HUES64 (cell line): ENCODE measurements around the gene DNAJC25.

Experiments
- H3K27ac ChIP-seq: 2 replicates; pipeline ENCODE4 v1.7.0; 2013; ENCODE audit warnings: low read depth, low read length, inconsistent platforms
- H3K27me3 ChIP-seq: 2 replicates; pipeline ENCODE4 v1.6.1; 2013; ENCODE audit warnings: mild to moderate bottlenecking, low read length; ENCODE audit not compliant: insufficient read depth
- H3K36me3 ChIP-seq: 2 replicates; pipeline ENCODE4 v1.6.1; 2013; ENCODE audit warnings: mild to moderate bottlenecking, low read length; ENCODE audit not compliant: insufficient read depth
- H3K4me1 ChIP-seq: 2 replicates; pipeline ENCODE4 v1.6.1; 2013; ENCODE audit warnings: mild to moderate bottlenecking, low read length, moderate library complexity; ENCODE audit not compliant: insufficient read depth
- H3K4me3 ChIP-seq: 2 replicates; pipeline ENCODE4 v1.5.1; 2013; ENCODE audit warnings: mild to moderate bottlenecking, low read length, moderate library complexity
- H3K9ac ChIP-seq: 2 replicates; pipeline ENCODE4 v1.6.1; 2013; ENCODE audit warnings: mild to moderate bottlenecking, low read depth, low read length
- H3K9me3 ChIP-seq: 2 replicates; pipeline ENCODE4 v1.6.1; 2013; ENCODE audit warnings: low read depth, low read length; ENCODE audit not compliant: insufficient read depth
- WGBS: fragments of 150-250, 120-280 bp; methylation state at CpG from one replicate; pipeline ENCODE4 v1.1.7; 2013; ENCODE audit warnings: missing lambda C conversion rate; 5-methylcytosine and 5-hydroxymethylcytosine counted together

DNAJC25 gene

DNA sequence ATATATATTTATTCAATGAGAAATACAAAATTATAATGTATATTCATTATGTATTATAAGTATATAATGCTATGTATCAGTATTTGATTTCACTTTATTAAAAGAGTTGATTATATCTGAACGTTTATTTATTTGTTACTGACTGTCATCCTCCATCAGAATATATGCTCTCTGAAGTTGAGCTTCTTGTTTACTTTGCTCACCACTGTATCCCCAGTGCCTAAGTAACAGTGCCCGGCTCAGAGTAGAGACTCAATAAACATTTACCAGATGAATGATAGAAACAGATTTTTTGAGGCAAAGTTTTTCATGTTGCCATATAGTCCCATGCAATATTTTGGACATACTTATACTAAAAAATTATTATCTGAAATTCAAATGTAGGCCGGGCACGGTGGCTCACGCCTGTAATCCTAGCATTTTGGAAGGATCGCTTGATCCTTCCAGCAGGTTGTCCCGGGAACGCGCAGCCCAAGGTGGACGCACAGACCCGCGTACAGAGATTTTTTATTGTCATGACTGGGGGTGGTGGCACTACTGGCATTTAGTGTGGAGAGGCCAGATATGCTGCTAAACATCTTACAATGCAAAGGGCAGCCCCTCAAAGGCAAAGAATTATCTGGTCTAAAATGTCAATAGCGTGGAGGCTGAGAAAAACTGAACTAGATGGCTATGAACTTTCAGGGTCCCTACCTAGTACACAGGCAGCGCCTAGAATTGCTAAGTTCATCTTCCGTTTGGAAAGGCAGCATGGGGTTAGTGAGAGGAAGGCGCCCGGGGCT lies 761 bp upstream of the DNAJC25 start:
- 19% methylated on average over 15 of the region's 17 CpGs for WGBS
- H3K9me3 ChIP-seq, result no peaks in the 10 kb centered on the region
- no peaks in the 10 kb centered on the region for H3K27me3 ChIP-seq
- peak overlapping the region; percentile 75 for H3K4me3 ChIP-seq
- H3K27ac ChIP-seq, result 0 out of 2 replicates have a peak overlapping the region, but pooled peaks have one; percentile 38
- peak overlapping the region; percentile 70 for H3K9ac ChIP-seq
- H3K4me1 ChIP-seq, result peaks cover 9% of the 10 kb centered on the region; the same call in 1 of the 2 replicates
- H3K36me3 ChIP-seq, result no peaks in the 10 kb centered on the region

DNA sequence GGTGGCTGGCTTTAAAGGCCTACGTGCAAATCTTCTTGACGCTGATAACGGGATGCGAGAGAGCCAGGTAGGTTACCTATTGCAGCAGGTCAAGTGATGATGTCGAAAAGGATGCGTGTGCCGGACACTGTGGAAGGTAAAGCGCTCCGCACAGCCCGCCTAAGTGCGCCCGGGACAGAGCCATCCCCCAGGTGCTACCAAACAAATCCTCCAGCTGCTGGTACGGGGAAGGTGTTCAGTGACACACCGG lies 245 bp upstream of the DNAJC25 start:
- H3K27ac ChIP-seq, result 0 out of 2 replicates have a peak overlapping the region, but pooled peaks have one; percentile 38
- WGBS, result under 1% methylated on average over 14 of the region's 14 CpGs

DNA sequence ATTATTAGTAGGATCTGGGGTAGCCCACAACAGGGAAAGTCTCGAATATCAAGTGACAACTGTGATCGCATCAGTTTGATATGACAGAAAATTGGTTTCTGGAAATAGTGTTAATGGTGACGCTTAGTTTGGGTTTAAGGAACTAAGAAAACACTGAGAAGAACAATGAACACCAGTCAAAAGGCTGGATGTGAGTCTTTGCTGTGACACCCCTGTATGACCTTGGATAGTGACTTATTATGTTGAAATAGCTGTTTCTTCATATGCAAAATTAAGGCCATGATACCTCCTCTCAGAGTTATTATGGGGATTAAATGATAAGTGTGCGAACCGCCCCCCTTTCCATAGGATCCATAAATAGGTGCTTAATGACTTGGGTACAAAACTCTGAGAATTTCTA lies 926 bp downstream of the DNAJC25 start:
- peaks cover 9% of the 10 kb centered on the region; the same call in 1 of the 2 replicates for H3K4me1 ChIP-seq
- no peaks in the 10 kb centered on the region for H3K9me3 ChIP-seq
- H3K4me3 ChIP-seq, result peak overlapping the region; percentile 75
- no peaks in the 10 kb centered on the region for H3K36me3 ChIP-seq
- no peaks in the 10 kb centered on the region for H3K27me3 ChIP-seq
- 56% methylated on average over 5 of the region's 5 CpGs for WGBS
- peak overlapping the region; percentile 94 for H3K9ac ChIP-seq
- H3K27ac ChIP-seq, result no peak overlapping the region; the same call in 1 of the 2 replicates

More for the DNA sequence above, 245 bp upstream of the DNAJC25 start:
- H3K27me3 ChIP-seq, result no peaks in the 10 kb centered on the region
- H3K36me3 ChIP-seq, result no peaks in the 10 kb centered on the region
- H3K4me1 ChIP-seq, result peaks cover 9% of the 10 kb centered on the region; the same call in 1 of the 2 replicates
- H3K4me3 ChIP-seq, result peak overlapping the region; percentile 75
- peak overlapping the region; percentile 70 for H3K9ac ChIP-seq
- no peaks in the 10 kb centered on the region for H3K9me3 ChIP-seq

DNA sequence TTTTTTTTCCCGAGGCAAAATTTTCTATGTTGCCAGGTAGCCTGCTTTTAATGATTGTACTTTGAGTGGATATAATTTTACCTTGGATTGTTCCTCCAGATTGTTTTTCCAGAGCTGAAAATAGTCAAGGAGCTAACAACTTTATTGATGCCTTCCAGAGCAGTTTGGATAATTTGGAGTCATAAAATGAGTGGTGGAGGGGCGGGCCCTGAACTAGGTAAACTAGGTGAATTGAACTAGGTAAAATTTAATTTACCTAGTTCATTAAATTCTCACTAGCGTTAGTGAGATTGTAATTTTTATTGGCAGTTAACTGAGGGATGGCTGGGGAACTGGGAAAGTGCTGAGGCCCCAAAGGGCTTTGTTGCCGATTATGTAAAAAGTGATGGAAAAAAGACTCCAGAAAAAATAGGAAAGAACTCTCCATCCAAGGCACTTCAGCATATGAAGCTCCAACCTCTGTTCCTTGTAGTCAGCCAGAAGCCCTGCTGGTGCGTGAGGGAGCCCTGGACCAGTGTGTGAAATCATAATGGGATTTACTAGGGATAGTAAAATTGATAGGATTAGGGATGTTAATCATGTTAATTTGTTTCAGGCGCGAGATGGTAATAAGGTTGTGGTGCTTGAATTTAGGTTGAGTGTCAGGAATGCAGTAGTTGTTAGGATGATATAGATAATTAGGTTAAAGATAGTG lies 1.7 kb downstream of the DNAJC25 start:
- Histone ChIP-seq H3K27me3 (no peaks in the 10 kb centered on the region), H3K4me3 (peak overlapping the region; percentile 75), H3K9me3 (no peaks in the 10 kb centered on the region), H3K27ac (no peak overlapping the region), H3K4me1 (peaks cover 9% of the 10 kb centered on the region; the same call in 1 of the 2 replicates), H3K36me3 (no peaks in the 10 kb centered on the region), H3K9ac (peak overlapping the region; percentile 2; the same call in 1 of the 2 replicates)
- WGBS, result 85% methylated on average over 7 of the region's 7 CpGs

DNA sequence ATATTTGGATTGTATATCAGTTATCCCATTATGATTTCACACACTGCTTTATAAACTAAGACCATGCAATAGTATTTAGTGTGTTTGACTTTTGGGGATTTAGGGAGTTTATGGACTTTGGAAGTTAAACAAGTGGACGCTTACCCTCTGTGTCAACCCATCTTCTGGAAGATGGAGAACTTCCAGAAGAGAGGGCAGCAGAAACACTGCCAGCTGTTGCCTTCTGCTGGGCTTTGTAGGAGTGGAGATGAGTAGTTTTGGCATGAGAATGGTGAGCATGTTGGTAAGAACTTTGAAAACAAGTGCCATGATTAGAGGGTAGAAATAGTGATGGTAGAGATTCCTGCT lies 2.2 kb downstream of the DNAJC25 start:
- Histone ChIP-seq H3K4me1 (peaks cover 9% of the 10 kb centered on the region; the same call in 1 of the 2 replicates), H3K9me3 (no peaks in the 10 kb centered on the region)
- 98% methylated on average over 1 of the region's 1 CpG for WGBS

DNA sequence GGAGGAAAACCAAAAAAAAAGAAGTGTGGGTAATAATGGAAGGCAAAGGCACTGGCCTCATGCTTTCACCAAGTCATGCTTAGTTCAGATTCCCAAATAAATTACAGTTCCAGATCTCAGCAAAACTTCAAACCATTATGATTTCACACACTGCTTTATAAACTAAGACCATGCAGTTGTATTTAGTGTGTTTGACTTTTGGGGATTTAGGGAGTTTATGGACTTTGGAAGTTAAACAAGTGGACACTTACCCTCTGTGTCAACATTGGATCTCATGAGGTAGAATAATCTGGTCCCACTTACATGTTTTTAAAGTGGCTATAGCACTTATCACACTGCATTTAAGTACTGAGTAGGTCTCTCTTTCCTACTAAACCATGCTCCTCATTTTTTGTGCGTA lies 3.7 kb downstream of the DNAJC25 start:
- no peak overlapping the region for H3K4me3 ChIP-seq
- H3K9ac ChIP-seq, result no peak overlapping the region
- no peak overlapping the region for H3K27ac ChIP-seq
- H3K9me3 ChIP-seq, result no peaks in the 10 kb centered on the region
- H3K27me3 ChIP-seq, result no peaks in the 10 kb centered on the region
- WGBS, result 100% methylated on average over 1 of the region's 1 CpG
- H3K4me1 ChIP-seq, result peaks cover 9% of the 10 kb centered on the region; the same call in 1 of the 2 replicates
- H3K36me3 ChIP-seq, result peaks cover 2% of the 10 kb centered on the region; the same call in 1 of the 2 replicates

More for the DNA sequence above, 2.2 kb downstream of the DNAJC25 start:
- Histone ChIP-seq H3K27ac (no peak overlapping the region), H3K9ac (no peak overlapping the region), H3K36me3 (no peaks in the 10 kb centered on the region), H3K4me3 (peak overlapping the region; percentile 75; the same call in 1 of the 2 replicates), H3K27me3 (no peaks in the 10 kb centered on the region)

DNA sequence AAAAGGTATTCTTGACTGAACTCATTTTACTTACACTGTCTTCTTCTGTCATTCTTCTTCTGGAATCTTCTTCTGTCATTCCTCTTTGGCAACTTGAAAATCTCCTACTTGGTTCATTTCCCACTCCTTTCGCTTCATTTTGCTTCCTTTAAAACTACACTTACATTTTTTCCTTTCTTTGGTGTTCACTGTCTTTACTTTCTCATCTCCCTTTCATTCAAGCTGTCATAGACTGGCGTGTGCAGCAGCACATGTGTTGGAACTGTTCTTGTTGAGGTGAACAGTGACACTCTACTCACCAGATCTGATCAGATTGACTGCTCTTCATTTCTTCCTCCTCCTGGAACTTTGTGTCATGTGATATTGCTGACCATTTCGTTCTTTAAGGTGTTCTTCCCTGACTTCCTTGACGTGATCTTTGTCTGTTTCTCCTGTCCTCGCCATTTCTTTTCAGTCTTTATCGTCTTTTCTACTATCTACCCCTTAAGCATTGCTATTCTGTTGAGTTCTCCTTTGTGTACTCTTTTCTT lies 6.4 kb downstream of the DNAJC25 start:
- WGBS, result 90% methylated on average over 6 of the region's 6 CpGs
- no peaks in the 10 kb centered on the region for H3K9me3 ChIP-seq
- H3K9ac ChIP-seq, result no peak overlapping the region
- H3K4me1 ChIP-seq, result peaks cover 3% of the 10 kb centered on the region; the same call in 1 of the 2 replicates
- H3K27me3 ChIP-seq, result no peaks in the 10 kb centered on the region
- peaks cover 2% of the 10 kb centered on the region for H3K36me3 ChIP-seq
- H3K27ac ChIP-seq, result no peak overlapping the region
- no peak overlapping the region for H3K4me3 ChIP-seq

DNA sequence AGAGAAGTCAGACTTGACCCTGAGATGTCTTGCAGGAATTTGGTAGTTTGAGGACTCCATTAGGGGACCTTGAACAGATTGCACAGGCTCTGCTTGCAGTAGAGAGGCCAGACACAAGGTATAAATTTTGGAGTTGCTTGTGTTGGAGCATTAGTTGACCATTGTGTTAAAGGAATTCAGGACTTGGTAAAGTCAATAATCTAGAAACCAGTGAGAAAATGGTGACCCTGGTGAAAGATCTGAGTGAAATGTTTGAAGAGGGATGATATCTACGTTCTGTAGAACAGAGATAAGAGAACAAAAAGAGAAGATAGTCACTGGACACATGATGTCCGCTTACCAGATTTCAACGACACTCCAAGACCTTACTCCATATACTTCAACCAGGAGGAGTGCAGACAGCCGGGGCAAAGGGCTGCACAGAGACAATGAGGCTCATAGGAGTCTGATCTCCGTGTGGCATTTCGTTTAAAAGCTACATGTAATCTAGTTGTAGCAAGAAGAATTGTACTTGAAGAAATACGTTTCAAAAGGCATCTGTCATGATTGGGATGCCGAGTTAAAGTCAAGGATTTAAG lies 13.2 kb downstream of the DNAJC25 start:
- no peaks in the 10 kb centered on the region for H3K4me1 ChIP-seq
- H3K4me3 ChIP-seq, result no peak overlapping the region
- H3K27ac ChIP-seq, result no peak overlapping the region
- no peak overlapping the region for H3K9ac ChIP-seq
- WGBS, result 89% methylated on average over 8 of the region's 8 CpGs
- H3K27me3 ChIP-seq, result no peaks in the 10 kb centered on the region
- no peaks in the 10 kb centered on the region for H3K9me3 ChIP-seq
- peaks cover 45% of the 10 kb centered on the region for H3K36me3 ChIP-seq

DNA sequence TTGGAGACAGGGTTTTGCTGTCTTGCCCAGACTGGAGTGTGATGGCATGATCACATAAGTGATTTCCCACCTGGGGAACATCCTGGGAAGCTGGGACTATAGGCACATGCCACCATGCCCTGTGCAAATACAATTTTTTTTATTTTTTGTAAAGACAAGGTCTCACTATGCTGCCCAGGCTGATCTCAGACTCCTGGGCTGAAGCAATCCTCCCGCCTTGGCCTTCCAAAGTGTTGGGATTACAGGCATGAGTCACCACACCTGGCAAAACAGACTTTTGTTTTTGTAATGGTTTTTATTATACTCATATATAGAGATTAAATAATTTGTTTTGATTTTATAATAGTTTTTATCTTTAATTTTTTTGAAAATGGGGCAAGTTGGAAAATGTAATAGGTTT lies 14.7 kb downstream of the DNAJC25 start:
- Histone ChIP-seq H3K9me3 (no peaks in the 10 kb centered on the region), H3K27ac (no peak overlapping the region), H3K9ac (no peak overlapping the region), H3K4me1 (no peaks in the 10 kb centered on the region), H3K4me3 (no peak overlapping the region), H3K36me3 (peaks cover 58% of the 10 kb centered on the region), H3K27me3 (no peaks in the 10 kb centered on the region)
- WGBS, result 90% methylated on average over 1 of the region's 1 CpG

DNA sequence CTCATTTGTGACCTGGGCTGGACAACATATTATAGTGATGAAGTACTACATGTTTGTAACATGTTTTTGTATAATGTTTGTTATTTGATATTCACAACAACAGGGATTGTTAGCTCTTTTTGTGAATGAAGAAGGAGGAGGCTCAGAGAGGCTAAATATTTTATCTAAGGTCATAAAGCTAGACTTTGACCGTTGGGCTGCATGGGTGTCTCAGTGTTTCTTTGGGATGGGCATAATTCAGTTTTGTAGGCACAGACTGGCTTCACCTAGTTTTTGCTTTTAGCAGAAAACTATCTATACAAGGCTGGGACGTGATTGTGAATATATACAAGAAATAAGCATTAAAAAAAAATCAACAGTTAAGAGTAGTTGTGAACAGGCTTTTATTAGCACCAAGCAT lies 15.3 kb downstream of the DNAJC25 start:
- H3K27ac ChIP-seq, result no peak overlapping the region
- H3K9me3 ChIP-seq, result no peaks in the 10 kb centered on the region
- H3K9ac ChIP-seq, result no peak overlapping the region
- H3K4me3 ChIP-seq, result no peak overlapping the region
- WGBS, result 93% methylated on average over 1 of the region's 2 CpGs
- peaks cover 58% of the 10 kb centered on the region for H3K36me3 ChIP-seq
- no peaks in the 10 kb centered on the region for H3K4me1 ChIP-seq
- no peaks in the 10 kb centered on the region for H3K27me3 ChIP-seq

DNA sequence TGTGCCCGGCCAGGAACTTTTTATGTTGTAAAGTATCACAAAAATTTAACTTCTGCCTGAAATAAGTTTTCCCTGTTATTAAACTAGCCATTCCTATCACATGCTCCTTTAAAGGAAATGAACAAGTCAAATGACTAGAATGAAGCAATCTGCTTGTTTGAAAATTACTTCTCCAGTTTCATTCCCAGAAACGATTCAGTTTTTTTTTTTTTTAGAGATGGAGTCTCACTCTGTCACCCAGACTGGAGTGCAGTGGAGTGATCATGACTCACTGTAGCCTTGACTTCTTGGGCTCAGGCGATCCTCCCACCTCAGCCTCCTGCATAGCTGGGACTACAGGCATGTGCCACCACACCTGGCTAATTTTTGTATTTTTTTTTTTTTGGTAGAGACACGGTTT lies 16.9 kb downstream of the DNAJC25 start:
- Histone ChIP-seq H3K27ac (no peak overlapping the region), H3K36me3 (peaks cover 57% of the 10 kb centered on the region), H3K9me3 (no peaks in the 10 kb centered on the region), H3K9ac (no peak overlapping the region), H3K4me1 (no peaks in the 10 kb centered on the region), H3K27me3 (no peaks in the 10 kb centered on the region), H3K4me3 (no peak overlapping the region)
- WGBS, result 94% methylated on average over 4 of the region's 4 CpGs
